K562 (cell line): ENCODE results near the gene TM9SF3. TPM values are rescaled to one million over a fixed set of nuclear protein-coding genes. Genes with fewer than 3 reads are reported as not detected.

ENCODE experiments used
- ATAC-seq: fragments of 200-7000 bp; cut with Tn5 transposase; 3 replicates; pipeline ENCODE4 v1.9.1; 2020; ENCODE audit warnings: moderate library complexity
- BruUV-seq: library from RNA; stranded (reverse); fragments of 400-500 nt; replicated peaks from 2 replicates; lab custom pipeline; 2021; lab: Mats Ljungman, UMichigan
- CTCF ChIA-PET: fragments of 300-600 bp; formaldehyde crosslinking; extraction: SDS; loops from one replicate; lab custom pipeline; 2021; ENCODE audit warnings: low intra/inter-chr PET ratio; lab: Yijun Ruan, JAX
- POLR2A ChIA-PET: fragments of 300-600, 350-650 bp; sonication (Branson Sonifier 250); formaldehyde crosslinking; extraction: SDS; loops from one replicate; lab custom pipeline; 2021; ENCODE audit warnings: antibody characterized with exemption, inconsistent platforms; lab: Yijun Ruan, JAX
- DNase-seq, 4 experiments: peaks; one replicate each; pipeline versions ENCODE4 v3.0.0 to v3.0.0-alpha.2; 2011 to 2018; ENCODE audit warnings: low spot score in 3 of 4, mixed read lengths in 3 of 4; ENCODE audit errors: extremely low read depth in 1 of 4
- FAIRE-seq: peaks from 2 replicates; lab custom pipeline; 2011; peaks lifted over from hg19 to GRCh38; lab: Jason Lieb, UNC
- H2AFZ ChIP-seq: 2 replicates; pipeline ENCODE4 v1.6.0; 2011; ENCODE audit warnings: low read depth, low read length, control low read depth, inconsistent platforms
- H3K27ac ChIP-seq: fragments of 200-600 bp; 3 replicates; pipeline ENCODE4 v1.8.0; 2011; ENCODE audit warnings: low read depth, mild to moderate bottlenecking, control low read depth, inconsistent platforms, low read length, moderate library complexity, mixed read lengths; ENCODE audit errors: extremely low read depth
- H3K27me3 ChIP-seq, 2 experiments: fragments of 300-600 bp in 1 of 2; 2 replicates in 1 of 2; 3 replicates in 1 of 2; pipeline versions ENCODE4 v1.6.0 to v1.8.0; 2011; ENCODE audit warnings: inconsistent platforms in 2 of 2, low read length in 2 of 2, mild to moderate bottlenecking in 1 of 2, mixed read lengths in 1 of 2, moderate library complexity in 1 of 2; ENCODE audit not compliant: control insufficient read depth in 2 of 2, insufficient read depth in 2 of 2
- H3K36me3 ChIP-seq: fragments of 300-600 bp; 3 replicates; pipeline ENCODE4 v1.8.0; 2011; ENCODE audit warnings: mild to moderate bottlenecking, low read length, inconsistent platforms; ENCODE audit not compliant: control insufficient read depth, insufficient read depth
- H3K4me1 ChIP-seq, 2 experiments: fragments of 200-600 bp in 1 of 2; replicated peaks in 1 of 2; 2 replicates in 1 of 2; 3 replicates in 1 of 2; pipeline versions ENCODE4 v1.5.1 to v1.8.0; 2011; ENCODE audit warnings: inconsistent platforms in 2 of 2, low read length in 2 of 2, mild to moderate bottlenecking in 1 of 2, mixed read lengths in 1 of 2, moderate library complexity in 1 of 2; ENCODE audit not compliant: control insufficient read depth in 2 of 2, insufficient read depth in 2 of 2
- H3K4me2 ChIP-seq: 2 replicates; pipeline ENCODE4 v1.6.1; 2011; ENCODE audit warnings: low read length, control low read depth, inconsistent platforms, mixed read lengths; ENCODE audit not compliant: insufficient read depth
- H3K4me3 ChIP-seq: fragments of 200-600 bp; sonication (generic), shearing (Covaris generic); 2 replicates; pipeline ENCODE4 v1.5.1; 2016; ENCODE audit warnings: control low read depth, inconsistent platforms
- H3K79me2 ChIP-seq: fragments of 200-600 bp; 3 replicates; pipeline ENCODE4 v1.8.0; 2011; ENCODE audit warnings: low read length, inconsistent platforms; ENCODE audit not compliant: control insufficient read depth, insufficient read depth
- H3K9ac ChIP-seq, 2 experiments: 2 replicates each; pipeline versions ENCODE4 v1.6.0 to v1.6.1; 2011; ENCODE audit warnings: low read depth in 2 of 2, low read length in 2 of 2, control low read depth in 1 of 2, inconsistent platforms in 1 of 2, mild to moderate bottlenecking in 1 of 2, mixed read lengths in 1 of 2; ENCODE audit not compliant: insufficient read depth in 1 of 2
- H3K9me1 ChIP-seq: one replicate; pipeline ENCODE4 v1.6.0; 2011; ENCODE audit warnings: inconsistent platforms, mild to moderate bottlenecking, low read length, moderate library complexity; ENCODE audit not compliant: control insufficient read depth, insufficient read depth
- H3K9me3 ChIP-seq: replicated peaks from 2 replicates; pipeline ENCODE4 v1.5.1; 2011; ENCODE audit warnings: low read depth, low read length, inconsistent platforms; ENCODE audit not compliant: control insufficient read depth, insufficient read depth
- H4K20me1 ChIP-seq: replicated peaks from 2 replicates; pipeline ENCODE4 v1.6.1; 2011; ENCODE audit warnings: low read length, inconsistent platforms, mixed read lengths; ENCODE audit not compliant: control insufficient read depth, insufficient read depth
- ATF3 ChIP-seq, 2 experiments: fragments of 450-650 bp in 1 of 2; sonication (generic) in 1 of 2; formaldehyde crosslinking in 1 of 2; IDR thresholded peaks in 1 of 2; conservative IDR thresholded peaks in 1 of 2; 2 replicates each; pipeline versions ENCODE4 v1.6.1 to v1.8.1; 2016 to 2023; ENCODE audit warnings: mild to moderate bottlenecking in 2 of 2, moderate library complexity in 2 of 2, inconsistent platforms in 1 of 2, missing genetic modification reagents in 1 of 2
- CAMTA2 ChIP-seq: fragments of 250-450 bp; sonication (Bioruptor Pico); conservative IDR thresholded peaks from 2 replicates; pipeline ENCODE4 v1.5.1; 2022
- CBFA2T3 ChIP-seq: fragments of 450-650 bp; IDR thresholded peaks from 2 replicates; pipeline ENCODE4 v1.6.1; 2017
- CBFB ChIP-seq: sonication (generic); formaldehyde crosslinking; IDR thresholded peaks from 2 replicates; pipeline ENCODE4 v1.4.0; 2020; ENCODE audit warnings: mild to moderate bottlenecking, missing genetic modification reagents
- FOSL1 ChIP-seq: fragments of 200-800 bp; sonication (Bioruptor generic); conservative IDR thresholded peaks from 2 replicates; pipeline ENCODE4 v1.6.1; 2016; ENCODE audit warnings: missing genetic modification characterization, missing compliant biosample characterization
- JUN ChIP-seq, 2 experiments: sonication (generic) in 1 of 2; formaldehyde crosslinking in 1 of 2; IDR thresholded peaks; 2 replicates each; pipeline versions ENCODE4 v1.6.1 to v1.8.0; 2012 to 2022; ENCODE audit warnings: borderline replicate concordance in 2 of 2, mild to moderate bottlenecking in 2 of 2, improper control_type of control experiment in 1 of 2, low read depth in 1 of 2, low read length in 1 of 2, missing genetic modification reagents in 1 of 2
- WGBS: fragments of 100-300 bp; shearing (Covaris generic); methylation state at CpG from one replicate; pipeline ENCODE4 v1.1.6; 2016; ENCODE audit warnings: low coverage, mixed read lengths; ENCODE audit not compliant: insufficient coverage; ENCODE audit errors: missing lambda C conversion rate; 5-methylcytosine and 5-hydroxymethylcytosine counted together
- in situ Hi-C: fragments of 300-500 bp; cut with MboI; formaldehyde crosslinking; loops from 4 replicates; pipeline ENCODE4 v1.15.0; 2018; ENCODE audit warnings: inconsistent platforms, mixed read lengths
- intact Hi-C: fragments of 100-400 bp; cut with micrococcal nuclease; formaldehyde crosslinking; loops from 2 replicates; pipeline ENCODE4 v1.14.2; 2022
- polyA plus RNA-seq, 8 experiments: library from polyadenylated mRNA; depleted of rRNA in 4 of 8; stranded (reverse) in 5 of 8; unstranded in 3 of 8; fragments of >200 nt; fragmentation: Nextera tagmentation in 2 of 8; fragmentation: Illumina TruSeq in 1 of 8; extraction: Ambion mirVana in 2 of 8; extraction: Trizol in 1 of 8; gene quantifications; 2 replicates each; pipeline versions ENCODE4 v1.2.1 to v1.2.3, GENCODE V29; 2011 to 2014; ENCODE audit warnings: inconsistent platforms in 1 of 8, missing spikeins in 1 of 8
- total RNA-seq, 7 experiments: library from RNA; depleted of rRNA in 6 of 7; stranded (reverse); fragments of >200 nt in 6 of 7; fragmentation: Illumina TruSeq in 2 of 7; extraction: Trizol in 2 of 7; gene quantifications; 2 replicates each; pipeline versions ENCODE4 v1.2.1 to v1.2.3, GENCODE V29; 2011 to 2021; ENCODE audit warnings: low replicate concordance in 1 of 7

Gene TM9SF3
- total and polyA plus RNA-seq, 9 of the 15 experiments (the other 6 are each of a cell fraction or from before 2014, with no cell fraction given) = 16.1 to 63.1 (median 34.9) TPM

- in situ Hi-C loops = no loop called here
- POLR2A ChIA-PET = interaction anchor here (1.1 to 1.8 kb wide), 2 partner anchors 7 to 23 kb away, joined by 4 to 5 read pairs; no protein-coding TSS in a partner anchor
- Histone ChIP-seq H3K9me1 (no peaks in the 10 kb centered on the region), H3K9ac (no peak overlapping the region), H3K4me1 (no peaks in the 10 kb centered on the region; a peak in 1 of 5 replicates), H2AFZ (no peak overlapping the region), H3K4me3 (no peak overlapping the region), H3K27ac (no peak overlapping the region), H3K9me3 (no peaks in the 10 kb centered on the region), H3K27me3 (peaks cover 0 to 8% of the 10 kb centered on the region in 2 experiments; a peak in 3 of 5 replicates), H4K20me1 (no peaks in the 10 kb centered on the region), H3K36me3 (no peaks in the 10 kb centered on the region), H3K79me2 (no peaks in the 10 kb centered on the region), H3K4me2 (no peak overlapping the region)
- ATAC-seq = no peak
- intact Hi-C loops = no loop called here
- no TSS peak for BruUV-seq
- no peak for TF ChIP-seq CAMTA2 (CRISPR knock-in tag)
- CTCF ChIA-PET = no interaction called here
- no peak for FAIRE-seq
- no peak for DNase-seq
- 8% methylated on average over 7 of the region's 7 CpGs for WGBS
Measured at GRCh38 chr10:96502561-96503282, 84.1 kb downstream of the TM9SF3 start.

- Histone ChIP-seq H2AFZ (no peak overlapping the region), H3K9me1 (no peaks in the 10 kb centered on the region), H3K36me3 (no peaks in the 10 kb centered on the region), H3K9ac (no peak overlapping the region), H3K27me3 (peaks cover 0 to 8% of the 10 kb centered on the region in 2 experiments; a peak in 3 of 5 replicates), H3K4me2 (no peak overlapping the region), H3K27ac (no peak overlapping the region), H3K79me2 (no peaks in the 10 kb centered on the region), H4K20me1 (no peaks in the 10 kb centered on the region), H3K4me1 (no peaks in the 10 kb centered on the region; a peak in 1 of 5 replicates), H3K4me3 (no peak overlapping the region), H3K9me3 (no peaks in the 10 kb centered on the region)
- POLR2A ChIA-PET = interaction anchor here (1.1 to 1.8 kb wide), 2 partner anchors 8 to 22 kb away, joined by 4 to 5 read pairs; no protein-coding TSS in a partner anchor
- FAIRE-seq = no peak
- TF ChIP-seq CBFB (no peak), CBFA2T3 (peak; percentile 35; the same call in 1 of the 2 replicates), ATF3 (IDR thresholded peaks at IDR 0.05) (peak; percentile 52), ATF3 (CRISPR knock-in tag; conservative IDR thresholded peaks at IDR 0.05) (no peak), FOSL1 (tag) (peak; percentile 67), JUN (IDR thresholded peaks at IDR 0.05; ENCODE audit: borderline replicate concordance, low read depth, low read length) (peak; percentile 55; the same call in 1 of the 2 replicates), JUN (CRISPR knock-in tag; IDR thresholded peaks at IDR 0.05; ENCODE audit: borderline replicate concordance) (no peak)
- BruUV-seq = no TSS peak
- CTCF ChIA-PET = no interaction called here
- in situ Hi-C loops = no loop called here
- 0% methylated on average over 4 of the region's 4 CpGs for WGBS
- no peak for ATAC-seq
- intact Hi-C loops = no loop called here
- no peak for DNase-seq
Measured at GRCh38 chr10:96501985-96502384, 84.8 kb downstream of the TM9SF3 start.
